HS-27A (cell line): ENCODE results near the gene KIF11.

ENCODE experiments used
- DNase-seq: peaks from one replicate; pipeline ENCODE4 v3.0.0-alpha.2; 2012; ENCODE audit warnings: low read depth, missing footprints

The KIF11 gene

DNA sequence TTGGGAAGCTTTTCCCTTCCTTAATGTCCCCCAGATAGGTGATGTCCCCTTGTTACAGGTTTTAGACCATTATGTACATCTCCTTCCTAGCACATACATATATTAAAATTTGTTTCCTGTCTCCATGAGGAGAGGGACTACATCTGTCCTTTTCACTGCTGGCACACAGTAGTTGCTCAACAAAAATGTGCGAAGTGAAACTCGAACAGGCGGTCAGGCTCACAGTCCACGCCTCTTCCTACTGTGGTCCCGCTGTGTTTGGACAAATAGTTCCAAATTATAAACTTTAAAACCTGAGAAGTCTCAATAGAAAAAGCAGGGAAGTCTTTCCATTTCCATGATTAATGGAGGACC, 95.6 kb downstream of the KIF11 start:
- DNase-seq, result no peak

- DNase-seq, result no peak
These were observed 96.2 kb downstream of the KIF11 start for GRCh38 chr10:92688927-92689662.

- DNase-seq, result no peak
These were observed 96.8 kb downstream of the KIF11 start, which contains the start of gene HHEX for GRCh38 chr10:92689663-92690210. TSS of gene HHEX (plus strand) at chr10:92689955. CDS start at chr10:92689987, 32 bp downstream.

- DNase-seq, result no peak
These were observed 97.4 kb downstream of the KIF11 start for GRCh38 chr10:92690211-92690914.

- no peak for DNase-seq
These were observed 98.1 kb downstream of the KIF11 start for GRCh38 chr10:92690915-92691590.

DNA sequence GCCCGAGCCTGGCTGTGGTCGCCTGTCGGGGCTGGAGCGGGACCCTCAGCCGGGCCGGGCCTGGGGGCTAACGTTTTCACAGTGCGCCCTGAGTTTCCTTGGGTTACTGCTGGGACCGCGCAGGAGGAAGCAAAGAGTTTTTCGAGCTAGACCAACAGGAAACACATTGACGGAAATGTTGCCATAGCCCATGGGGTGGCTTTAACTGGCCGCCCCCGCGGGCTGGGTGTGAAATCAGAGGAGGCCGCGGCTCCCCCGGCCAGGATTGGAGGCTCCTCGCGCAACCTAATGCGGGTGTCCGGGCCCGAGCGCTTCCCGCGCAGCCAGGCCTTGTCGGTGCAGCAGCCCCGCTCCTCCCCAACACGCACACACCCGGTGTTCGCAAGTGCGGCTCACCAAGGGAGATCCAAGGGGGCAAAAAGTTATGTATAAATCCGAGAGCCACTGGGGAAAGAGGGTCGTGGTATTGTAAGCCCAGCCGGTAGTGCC, 98.7 kb downstream of the KIF11 start:
- no peak for DNase-seq

DNA sequence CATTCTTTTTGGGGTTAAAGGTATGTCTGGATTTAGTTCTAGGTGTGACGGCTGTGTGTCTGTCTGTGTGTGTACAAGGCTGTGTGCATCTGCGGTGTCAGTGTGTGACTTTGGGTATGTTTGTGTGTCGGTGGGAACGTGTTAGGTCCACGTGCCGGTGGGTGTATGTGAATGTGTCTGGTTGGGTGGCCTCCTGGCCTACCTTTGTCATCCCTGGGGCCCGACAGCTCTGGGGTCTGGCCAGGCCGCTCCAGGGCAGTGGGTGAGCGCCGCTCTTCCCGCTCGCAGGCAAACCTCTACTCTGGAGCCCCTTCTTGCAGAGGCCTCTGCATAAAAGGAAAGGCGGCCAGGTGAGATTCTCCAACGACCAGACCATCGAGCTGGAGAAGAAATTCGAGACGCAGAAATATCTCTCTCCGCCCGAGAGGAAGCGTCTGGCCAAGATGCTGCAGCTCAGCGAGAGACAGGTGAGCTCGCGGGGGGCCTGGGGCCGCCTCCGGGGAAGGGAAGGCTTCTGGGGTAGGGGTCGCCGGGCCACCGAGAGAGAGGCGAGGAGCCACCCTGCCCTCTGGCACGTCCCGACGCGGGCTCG, 99.2 kb downstream of the KIF11 start:
- DNase-seq, result no peak

- no peak for DNase-seq
These were observed 100.0 kb downstream of the KIF11 start for GRCh38 chr10:92692697-92693533.

- no peak for DNase-seq
These were observed 100.6 kb downstream of the KIF11 start for GRCh38 chr10:92693534-92693893.

DNA sequence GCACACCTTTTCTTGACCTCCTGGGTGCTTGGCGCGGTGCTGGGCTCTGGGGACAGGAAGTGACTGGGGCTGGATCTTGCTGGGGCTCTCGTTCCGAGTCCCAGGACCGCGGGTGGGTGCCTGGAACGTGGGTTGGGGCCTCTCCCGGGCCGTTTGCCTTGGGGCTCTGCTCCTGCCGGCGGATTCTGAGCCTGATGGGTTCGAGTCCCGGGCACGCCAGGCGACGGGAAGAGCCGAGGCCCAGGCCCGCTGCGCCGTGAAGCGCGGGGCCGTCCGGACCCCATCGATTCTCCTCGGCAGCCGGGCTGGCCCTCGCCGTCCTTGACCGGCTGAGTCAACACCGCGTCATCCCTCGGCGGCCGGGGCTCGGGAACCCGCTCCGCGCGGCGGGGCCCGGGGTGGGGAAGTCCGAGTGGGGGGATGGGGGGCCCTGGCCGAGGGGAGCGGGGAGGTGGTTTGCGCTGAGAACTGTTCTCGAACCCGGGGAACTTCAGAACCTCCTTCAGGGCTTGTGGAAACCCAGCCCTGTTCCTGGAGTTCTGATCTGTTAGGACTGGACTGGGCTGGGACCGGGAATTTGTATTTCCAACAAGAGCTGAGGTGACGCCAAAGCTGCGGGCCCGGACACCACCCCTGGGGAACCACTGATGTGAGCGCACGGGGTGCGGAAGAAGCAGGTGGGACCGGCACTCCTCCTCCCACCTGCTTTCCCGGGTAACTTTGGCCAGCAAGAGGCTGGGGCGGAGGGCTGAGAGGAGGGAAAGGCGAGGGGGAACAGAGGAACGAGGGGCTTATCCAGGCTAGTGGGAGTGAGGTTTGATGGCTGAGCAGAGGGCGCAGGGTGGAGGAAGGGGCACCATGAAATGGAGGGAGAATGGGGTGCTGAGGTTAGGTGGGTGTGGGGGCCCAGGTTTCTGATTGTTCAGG, 103.0 kb downstream of the KIF11 start:
- DNase-seq, result no peak

- DNase-seq, result no peak
These were observed 103.9 kb downstream of the KIF11 start for GRCh38 chr10:92696606-92697383.

DNA sequence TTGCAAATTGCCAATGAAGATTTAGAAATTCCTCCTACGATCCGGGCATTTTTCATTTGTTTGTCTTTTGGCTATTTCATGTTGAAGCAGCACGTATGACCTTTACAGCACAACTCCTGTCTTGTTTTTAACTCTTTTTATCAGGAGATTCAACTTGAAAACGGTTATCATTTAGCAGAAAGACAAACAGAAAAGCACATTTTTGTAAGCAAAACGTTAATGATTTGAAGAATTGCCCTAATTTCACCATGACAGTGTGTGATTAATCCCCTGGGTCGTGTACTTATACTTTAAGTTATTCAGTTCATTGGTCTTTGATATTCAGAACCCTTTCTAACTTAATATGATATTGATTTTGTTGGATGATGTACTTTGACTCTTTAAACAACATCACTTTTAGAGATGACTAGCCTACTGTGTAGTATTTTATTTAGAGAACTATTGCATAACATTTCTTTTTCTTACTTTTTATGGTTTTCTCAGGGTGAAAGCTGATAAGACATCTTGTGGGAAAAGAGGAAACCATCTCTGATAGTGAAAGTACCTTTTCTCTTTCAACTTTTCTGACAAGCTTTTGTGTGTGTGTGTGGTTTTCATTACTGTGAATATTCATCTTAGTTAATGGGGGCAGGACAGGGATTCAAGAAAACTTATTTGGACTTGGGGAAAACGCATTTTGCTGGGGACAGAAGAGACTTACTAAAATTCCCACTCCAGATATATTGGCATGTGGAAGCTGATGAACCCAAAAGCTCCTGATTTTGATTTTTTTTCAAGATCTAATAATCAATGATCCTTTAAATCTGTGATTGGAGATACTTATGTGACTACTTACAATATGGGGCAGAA, 105.0 kb downstream of the KIF11 start:
- DNase-seq, result no peak

DNA sequence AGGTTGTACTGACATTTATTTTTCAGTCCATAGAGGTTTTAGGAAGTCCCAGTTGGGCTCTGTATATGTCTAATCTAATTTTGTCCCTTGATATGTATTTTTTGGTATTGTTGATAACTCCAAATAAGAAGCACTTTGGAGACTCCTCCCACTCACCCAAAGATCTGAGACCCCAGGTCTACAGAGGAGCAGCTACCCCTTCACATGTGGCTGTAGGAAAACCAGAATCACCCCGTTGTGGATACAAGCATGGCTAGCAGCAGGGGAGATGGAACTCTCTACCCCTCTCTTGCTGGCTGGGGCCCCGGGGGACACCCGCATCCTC, 106.2 kb downstream of the KIF11 start:
- no peak for DNase-seq

- no peak for DNase-seq
These were observed 106.8 kb downstream of the KIF11 start for GRCh38 chr10:92699518-92700381.

DNA sequence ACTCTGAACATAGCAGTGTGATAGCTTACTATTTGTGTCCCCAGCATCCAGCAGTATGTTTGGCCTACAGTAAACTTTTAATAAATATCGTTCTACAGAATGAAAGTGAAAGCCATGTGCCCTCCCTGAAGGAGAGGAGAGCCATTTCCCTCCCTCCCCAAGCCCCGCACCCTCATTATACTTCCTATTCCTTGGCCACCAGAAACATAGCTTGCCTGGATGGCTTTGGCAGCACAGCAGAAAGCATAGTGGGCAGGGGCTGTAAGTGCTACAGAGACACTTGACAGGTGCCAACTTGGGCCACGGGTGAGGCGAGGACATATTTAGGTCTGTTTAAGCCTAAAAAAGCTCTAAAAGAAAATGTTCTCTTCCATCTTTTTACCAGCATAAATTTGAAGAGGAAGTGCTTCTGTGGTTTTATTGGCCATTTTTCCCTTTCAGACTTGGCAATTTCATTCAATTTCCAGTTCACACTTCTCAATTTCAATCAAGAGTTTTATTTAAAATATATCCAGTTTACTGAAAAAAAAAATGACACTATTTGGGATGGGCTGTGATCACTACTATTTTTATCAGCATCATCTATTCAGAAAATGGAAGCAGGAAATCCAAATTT, 109.5 kb downstream of the KIF11 start:
- no peak for DNase-seq
